Tibial artery (tissue), 4 donors: Measurements from ENCODE around the gene VAPA.
"Not testable (repeated sequence)": the region's sequence is repeated elsewhere in the genome, so short reads cannot be mapped to it uniquely, and the experiment has no call there.

ENCODE experiments used
- DNase-seq, 2 donors: peaks; one replicate each; pipeline ENCODE4 v3.0.0-alpha.2; 2019
- H3K27ac ChIP-seq, 2 donors: fragments of 200-600 bp; sonication (generic) in 1 of 2; 1 replicate in 1 of 2; 2 replicates in 1 of 2; pipeline ENCODE4 v1.5.1; 2018 to 2019; ENCODE audit warnings: mild to moderate bottlenecking in 1 of 2
- H3K27me3 ChIP-seq, 2 donors: fragments of 200-600 bp; sonication (generic) in 1 of 2; one replicate each; pipeline versions ENCODE4 v1.5.1 to v1.6.0; 2016 to 2019
- H3K36me3 ChIP-seq, 3 donors: fragments of 200-600 bp; sonication (generic) in 2 of 3; one replicate each; pipeline ENCODE4 v1.5.1; 2016 to 2019; ENCODE audit warnings: mild to moderate bottlenecking in 2 of 3
- H3K4me1 ChIP-seq, 4 donors: fragments of 200-600 bp; sonication (generic) in 2 of 4; 1 replicate in 3 of 4; 2 replicates in 1 of 4; pipeline ENCODE4 v1.5.1; 2016 to 2019
- H3K4me3 ChIP-seq, 2 donors: fragments of 200-600 bp; sonication (generic) in 1 of 2; 1 replicate in 1 of 2; 2 replicates in 1 of 2; pipeline ENCODE4 v1.5.1; 2018 to 2019; ENCODE audit warnings: mild to moderate bottlenecking in 2 of 2
- H3K9me3 ChIP-seq, 3 donors: fragments of 200-600 bp; sonication (generic) in 1 of 3; one replicate each; pipeline ENCODE4 v1.5.1; 2016 to 2019
- intact Hi-C: fragments of 100-400 bp; cut with DNase I; formaldehyde crosslinking; loops from one replicate; pipeline ENCODE4 v1.15.0; 2023; ENCODE audit warnings: low total_unique reads
- TF ChIP-seq, protein P1 (sequence below), 2 experiments: fragments of 200-600 bp in 1 of 2; fragments of 450-650 bp in 1 of 2; IDR thresholded peaks; one replicate each; pipeline ENCODE4 v1.5.1; 2017 to 2019; ENCODE audit warnings: antibody characterized with exemption in 2 of 2, mild to moderate bottlenecking in 1 of 2, moderate library complexity in 1 of 2

VAPA gene

GRCh38 chr18:9890196-9890595, 23.6 kb upstream of the VAPA start:
- H3K4me3 ChIP-seq: no peak overlapping the region
- DNase-seq: no peak
- H3K9me3 ChIP-seq: no peaks in the 10 kb centered on the region
- TF ChIP-seq, protein P1, sequence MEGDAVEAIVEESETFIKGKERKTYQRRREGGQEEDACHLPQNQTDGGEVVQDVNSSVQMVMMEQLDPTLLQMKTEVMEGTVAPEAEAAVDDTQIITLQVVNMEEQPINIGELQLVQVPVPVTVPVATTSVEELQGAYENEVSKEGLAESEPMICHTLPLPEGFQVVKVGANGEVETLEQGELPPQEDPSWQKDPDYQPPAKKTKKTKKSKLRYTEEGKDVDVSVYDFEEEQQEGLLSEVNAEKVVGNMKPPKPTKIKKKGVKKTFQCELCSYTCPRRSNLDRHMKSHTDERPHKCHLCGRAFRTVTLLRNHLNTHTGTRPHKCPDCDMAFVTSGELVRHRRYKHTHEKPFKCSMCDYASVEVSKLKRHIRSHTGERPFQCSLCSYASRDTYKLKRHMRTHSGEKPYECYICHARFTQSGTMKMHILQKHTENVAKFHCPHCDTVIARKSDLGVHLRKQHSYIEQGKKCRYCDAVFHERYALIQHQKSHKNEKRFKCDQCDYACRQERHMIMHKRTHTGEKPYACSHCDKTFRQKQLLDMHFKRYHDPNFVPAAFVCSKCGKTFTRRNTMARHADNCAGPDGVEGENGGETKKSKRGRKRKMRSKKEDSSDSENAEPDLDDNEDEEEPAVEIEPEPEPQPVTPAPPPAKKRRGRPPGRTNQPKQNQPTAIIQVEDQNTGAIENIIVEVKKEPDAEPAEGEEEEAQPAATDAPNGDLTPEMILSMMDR (IDR thresholded peaks at IDR 0.05): no peak
- no peak overlapping the region for H3K27ac ChIP-seq
- H3K4me1 ChIP-seq: peaks cover 0 to 15% (median 0%) of the 10 kb centered on the region in 4 donors
- intact Hi-C loops: no loop called here
- no peaks in the 10 kb centered on the region for H3K36me3 ChIP-seq
- no peaks in the 10 kb centered on the region for H3K27me3 ChIP-seq

DNA sequence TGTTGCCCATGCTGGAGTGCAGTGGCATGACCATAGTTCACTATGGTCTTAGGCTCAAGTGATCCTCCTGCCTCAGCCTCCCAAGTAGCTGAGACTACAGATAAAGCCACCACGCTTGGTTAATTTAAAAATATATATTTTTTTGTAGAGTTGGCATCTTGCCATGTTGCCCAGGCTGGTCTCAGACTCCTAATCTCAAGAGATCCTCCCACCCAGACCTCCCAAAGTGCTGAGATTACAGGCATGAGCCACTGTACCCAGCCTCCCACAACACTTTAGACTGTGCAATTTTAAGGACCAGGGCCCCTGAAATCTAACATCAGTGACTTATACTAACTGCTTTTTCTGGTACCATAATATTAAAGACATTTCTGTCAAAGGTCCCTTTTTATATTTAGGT, 22.9 kb upstream of the VAPA start:
- no peaks in the 10 kb centered on the region for H3K27me3 ChIP-seq
- no peaks in the 10 kb centered on the region for H3K9me3 ChIP-seq
- DNase-seq: no peak
- no peaks in the 10 kb centered on the region for H3K36me3 ChIP-seq
- peaks cover 0 to 15% (median 0%) of the 10 kb centered on the region in 4 donors for H3K4me1 ChIP-seq
- H3K27ac ChIP-seq: no peak overlapping the region
- TF ChIP-seq, protein P1 (IDR thresholded peaks at IDR 0.05): no peak
- intact Hi-C loops: no loop called here
- no peak overlapping the region for H3K4me3 ChIP-seq

- intact Hi-C loops, DNase-seq, H3K27me3 ChIP-seq, H3K36me3 ChIP-seq, H3K4me3 ChIP-seq, H3K9me3 ChIP-seq, H3K27ac ChIP-seq: not testable (repeated sequence)
- peaks cover 0 to 15% (median 0%) of the 10 kb centered on the region in 4 donors for H3K4me1 ChIP-seq
These were observed 22.3 kb upstream of the VAPA start for GRCh38 chr18:9891515-9891914.

GRCh38 chr18:9894454-9895068, 19.3 kb upstream of the VAPA start:
- H3K27me3 ChIP-seq: no peaks in the 10 kb centered on the region
- no peaks in the 10 kb centered on the region for H3K36me3 ChIP-seq
- intact Hi-C loops: no loop called here
- H3K4me3 ChIP-seq: no peak overlapping the region
- no peak for DNase-seq
- TF ChIP-seq, protein P1 (IDR thresholded peaks at IDR 0.05): no peak
- H3K4me1 ChIP-seq: peaks cover 0 to 15% (median 0%) of the 10 kb centered on the region in 4 donors
- H3K9me3 ChIP-seq: no peaks in the 10 kb centered on the region
- no peak overlapping the region for H3K27ac ChIP-seq

- no peak for DNase-seq
- intact Hi-C loops: no loop called here
- Histone ChIP-seq H3K4me3 (no peak overlapping the region), H3K4me1 (no peaks in the 10 kb centered on the region), H3K9me3 (no peaks in the 10 kb centered on the region), H3K27ac (no peak overlapping the region), H3K36me3 (no peaks in the 10 kb centered on the region), H3K27me3 (no peaks in the 10 kb centered on the region)
- TF ChIP-seq, protein P1 (IDR thresholded peaks at IDR 0.05): no peak
These were observed 16.7 kb upstream of the VAPA start for GRCh38 chr18:9897129-9897528.

DNA sequence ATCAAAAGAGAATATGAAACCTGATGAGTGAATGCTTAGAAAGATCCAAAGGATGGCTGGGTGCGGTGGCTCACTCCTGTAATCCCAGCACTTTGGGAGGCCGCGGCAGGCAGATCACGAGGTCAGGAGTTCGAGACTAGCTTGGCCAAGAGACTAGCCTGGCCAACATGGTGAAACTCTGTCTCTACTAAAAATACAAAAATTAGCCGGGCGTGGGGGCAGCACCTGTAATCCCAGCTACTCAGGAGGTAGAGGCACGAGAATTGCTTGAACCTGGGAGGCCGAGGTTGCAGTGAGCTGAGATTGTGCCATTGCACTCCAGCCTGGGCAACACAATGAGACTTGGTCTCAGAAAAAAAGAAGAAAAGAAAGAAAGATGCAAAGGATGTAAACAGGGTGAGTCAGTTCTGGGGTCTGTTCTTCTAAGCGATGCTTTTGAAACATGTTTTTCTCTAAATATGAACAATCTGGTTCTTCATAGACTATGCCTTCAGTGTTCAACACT, 16.0 kb upstream of the VAPA start:
- DNase-seq, H3K36me3 ChIP-seq, H3K9me3 ChIP-seq, H3K27ac ChIP-seq, H3K27me3 ChIP-seq, intact Hi-C loops, H3K4me3 ChIP-seq, H3K4me1 ChIP-seq: not testable (repeated sequence)
